Measurements from ENCODE around the gene CLEC2L. TPM values are rescaled to one million over a fixed set of nuclear protein-coding genes. Genes with fewer than 3 reads are reported as not detected.

Gene CLEC2L
- total RNA-seq, 3 donors from 2014 or later: not detected

GRCh38 chr7:139482122-139482521, 41.4 kb upstream of the CLEC2L start:
- no peak for TF ChIP-seq CTCF (IDR thresholded peaks at IDR 0.05)
- DNase-seq (no peak), ATAC-seq (no peak)
- Histone ChIP-seq H3K4me1 (ENCODE audit: low read depth) (peaks cover 18% of the 10 kb centered on the region), H3K9me3 (no peaks in the 10 kb centered on the region), H3K36me3 (ENCODE audit: low read depth) (no peaks in the 10 kb centered on the region), H3K4me3 (no peak overlapping the region)
- intact Hi-C loops (cut with DNase I, micrococcal nuclease): no loop called here

GRCh38 chr7:139482662-139483466, 40.6 kb upstream of the CLEC2L start:
- no peak for TF ChIP-seq CTCF (IDR thresholded peaks at IDR 0.05)
- H3K9me3 ChIP-seq: no peaks in the 10 kb centered on the region
- intact Hi-C loops (cut with DNase I, micrococcal nuclease): no loop called here
- peaks cover 18% of the 10 kb centered on the region for H3K4me1 ChIP-seq (ENCODE audit: low read depth)
- ATAC-seq (peak; percentile 69), DNase-seq (peak in 1 of 3 donors; percentile 39)
- H3K36me3 ChIP-seq (ENCODE audit: low read depth): no peaks in the 10 kb centered on the region
- no peak overlapping the region for H3K4me3 ChIP-seq

- Histone ChIP-seq H3K36me3 (ENCODE audit: low read depth) (no peaks in the 10 kb centered on the region), H3K4me3 (no peak overlapping the region), H3K4me1 (ENCODE audit: low read depth) (peaks cover 14% of the 10 kb centered on the region), H3K9me3 (peaks cover 9% of the 10 kb centered on the region)
- DNase-seq (no peak), ATAC-seq (no peak)
- TF ChIP-seq CTCF (IDR thresholded peaks at IDR 0.05): no peak
- intact Hi-C loops (cut with DNase I, micrococcal nuclease): no loop called here
Measured at GRCh38 chr7:139487366-139488080, 36.0 kb upstream of the CLEC2L start.

- TF ChIP-seq CTCF (IDR thresholded peaks at IDR 0.05): no peak
- intact Hi-C loops (cut with DNase I, micrococcal nuclease): no loop called here
- Histone ChIP-seq H3K4me3 (no peak overlapping the region), H3K9me3 (peaks cover 10% of the 10 kb centered on the region), H3K4me1 (ENCODE audit: low read depth) (peaks cover under 1% of the 10 kb centered on the region), H3K36me3 (ENCODE audit: low read depth) (no peaks in the 10 kb centered on the region)
- DNase-seq (no peak), ATAC-seq (no peak)
Measured at GRCh38 chr7:139488810-139489209, 34.7 kb upstream of the CLEC2L start.

- ATAC-seq: peak; percentile 87
- intact Hi-C loops (cut with DNase I, micrococcal nuclease): loop anchor here in 1 of 2 donors (10.0 kb wide), 1 partner anchor 505 kb away; no protein-coding TSS in a partner anchor
- H3K9me3 ChIP-seq: peaks cover 10% of the 10 kb centered on the region
- H3K4me3 ChIP-seq: no peak overlapping the region
- no peaks in the 10 kb centered on the region for H3K4me1 ChIP-seq (ENCODE audit: low read depth)
- TF ChIP-seq CTCF (IDR thresholded peaks at IDR 0.05): no peak
- no peaks in the 10 kb centered on the region for H3K36me3 ChIP-seq (ENCODE audit: low read depth)
- DNase-seq: peak in 1 of 3 donors; percentile 39
Measured at GRCh38 chr7:139490130-139490529, 33.4 kb upstream of the CLEC2L start.
